HL-60/S4 treated with phorbol 12-myristate 13-acetate at 8.2 ng/mL for 4 days and 3 days (cell line): Measurements from ENCODE around the gene RAPGEF3.

Source experiments
- in situ Hi-C: fragments of 300-500 bp; cut with MboI; formaldehyde crosslinking; loops from 2 replicates; pipeline ENCODE4 v1.15.0; 2022; ENCODE audit warnings: low sequenced_read_pairs

RAPGEF3 gene

DNA sequence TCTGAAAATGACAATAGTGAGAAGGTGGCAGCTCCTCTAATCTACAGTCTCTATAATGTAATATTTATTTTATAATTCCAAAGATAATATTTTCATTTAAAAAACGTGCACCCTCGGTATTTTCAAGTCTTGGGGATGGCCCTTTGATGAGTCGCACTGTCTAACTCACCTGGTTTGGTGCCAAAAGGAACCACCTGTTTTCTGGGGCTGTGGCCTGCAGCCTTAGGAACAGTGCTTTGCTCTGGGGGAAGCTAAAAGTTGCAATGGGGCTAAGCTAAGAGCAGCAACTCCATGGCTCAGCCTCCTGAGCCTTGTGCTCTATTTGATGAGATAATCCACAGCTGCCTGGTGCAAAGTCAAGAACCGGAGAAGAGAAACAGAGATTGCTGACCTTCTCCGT lies 27.0 kb downstream of the RAPGEF3 start:
- in situ Hi-C loops, result loop anchor here (25.0 kb wide), 1 partner anchor 431 kb away; the partner anchor contains the start of gene ASB8

DNA sequence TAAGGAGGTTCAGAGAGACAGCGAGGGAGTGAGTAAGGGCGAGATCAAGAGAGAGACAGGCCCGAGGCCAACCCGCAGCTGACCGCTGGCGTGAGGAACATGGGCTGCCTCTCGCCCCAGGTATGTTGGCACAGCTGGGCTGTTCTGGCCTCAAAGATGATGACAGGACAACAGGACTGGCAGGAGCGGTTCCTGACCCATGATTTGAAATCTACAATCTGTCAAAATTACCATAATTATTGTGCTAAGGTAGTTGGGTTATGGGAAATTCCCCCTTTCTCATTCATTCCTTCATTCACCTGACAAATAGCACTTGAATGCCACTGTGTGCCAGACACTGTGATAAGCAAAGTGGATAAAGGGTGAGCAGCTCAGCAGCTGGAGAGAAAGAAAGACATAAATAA lies 28.3 kb downstream of the RAPGEF3 start:
- in situ Hi-C loops, result loop anchor here (25.0 kb wide), 1 partner anchor 432 kb away; the partner anchor contains the start of gene ASB8

DNA sequence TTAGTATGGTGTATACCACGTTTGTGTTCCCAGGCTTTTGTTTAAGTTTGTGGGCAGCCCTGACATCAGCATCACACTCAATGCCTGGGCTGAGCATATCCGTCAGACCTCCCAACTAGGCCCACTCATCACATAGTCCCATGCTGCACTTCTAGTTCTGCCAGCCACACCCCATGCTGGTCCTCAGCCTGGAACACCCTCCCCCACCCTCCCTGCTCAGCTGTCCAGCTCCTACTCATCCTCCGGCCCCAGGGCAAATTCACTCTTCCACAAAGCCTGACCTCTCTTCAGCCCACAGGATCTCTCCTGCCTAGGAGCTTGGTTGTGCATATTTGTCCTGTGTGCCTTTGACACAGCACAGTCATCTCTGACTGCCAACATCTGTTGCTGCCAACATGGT lies 29.4 kb downstream of the RAPGEF3 start:
- in situ Hi-C loops, result loop anchor here (10.0 to 25.0 kb wide), 2 partner anchors 46 to 433 kb away; partner anchors contain the start of genes ASB8 and SLC48A1

DNA sequence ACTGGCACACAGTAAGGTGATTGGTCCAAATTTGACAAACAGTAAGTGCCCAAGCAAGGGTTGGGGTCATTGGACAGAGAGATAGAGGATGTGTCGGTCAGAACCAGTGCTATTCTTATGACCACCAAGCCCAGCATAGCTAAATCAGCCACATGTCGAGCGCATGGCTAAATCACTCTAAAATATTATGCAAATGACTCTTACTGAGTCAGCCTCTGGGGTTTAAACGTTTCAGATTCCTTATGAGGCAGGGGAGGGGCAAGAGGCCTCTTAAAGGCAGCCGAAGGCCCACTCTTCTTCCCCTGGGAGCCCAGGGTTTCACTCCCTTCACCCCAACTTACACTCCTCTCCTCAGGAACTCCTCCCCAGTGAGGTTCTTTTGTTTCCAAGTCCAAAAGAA lies 32.8 kb downstream of the RAPGEF3 start:
- in situ Hi-C loops, result loop anchor here (10.0 to 25.0 kb wide), 2 partner anchors 49 to 436 kb away; partner anchors contain the start of genes ASB8 and SLC48A1

DNA sequence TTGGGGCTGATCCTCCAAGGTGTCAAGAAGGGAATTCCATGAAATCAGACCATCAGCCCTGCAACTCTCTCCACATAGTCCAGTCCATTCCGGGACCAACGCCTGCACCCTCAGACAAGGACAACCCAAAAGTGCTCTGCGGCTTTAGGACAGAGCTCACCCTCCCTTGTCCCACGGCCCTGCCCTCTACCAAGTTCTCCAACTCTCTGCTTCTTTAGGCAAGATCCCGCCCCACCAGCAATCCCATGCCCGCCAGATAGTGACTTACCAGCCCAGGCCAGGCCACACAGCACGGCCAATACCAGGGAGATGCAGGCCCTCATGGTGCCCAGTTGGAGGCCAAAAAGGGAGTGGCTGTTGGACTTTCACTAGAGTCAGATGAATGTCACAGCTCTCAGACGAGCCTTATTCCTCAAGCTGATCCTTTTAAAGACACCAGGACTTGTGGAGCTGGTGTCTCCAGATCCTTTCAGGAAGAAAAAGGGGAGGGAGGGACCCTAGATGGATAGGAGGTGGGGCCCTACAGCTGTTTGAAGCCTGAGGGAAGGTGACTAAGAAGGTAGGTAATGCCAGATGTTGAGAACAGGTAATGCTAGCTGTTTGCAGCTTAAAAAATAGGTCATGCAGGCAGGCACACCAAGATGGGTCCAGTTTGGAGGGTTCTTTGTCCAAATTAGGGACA lies 33.4 kb downstream of the RAPGEF3 start, which contains the start of gene ENDOU:
ENDOU (minus strand) TSS at position 400 of the 682 bp plus-strand sequence; CDS start at position 323, 77 bp downstream.
- in situ Hi-C loops, result loop anchor here (10.0 to 25.0 kb wide), 2 partner anchors 50 to 437 kb away; partner anchors contain the start of genes ASB8 and SLC48A1

DNA sequence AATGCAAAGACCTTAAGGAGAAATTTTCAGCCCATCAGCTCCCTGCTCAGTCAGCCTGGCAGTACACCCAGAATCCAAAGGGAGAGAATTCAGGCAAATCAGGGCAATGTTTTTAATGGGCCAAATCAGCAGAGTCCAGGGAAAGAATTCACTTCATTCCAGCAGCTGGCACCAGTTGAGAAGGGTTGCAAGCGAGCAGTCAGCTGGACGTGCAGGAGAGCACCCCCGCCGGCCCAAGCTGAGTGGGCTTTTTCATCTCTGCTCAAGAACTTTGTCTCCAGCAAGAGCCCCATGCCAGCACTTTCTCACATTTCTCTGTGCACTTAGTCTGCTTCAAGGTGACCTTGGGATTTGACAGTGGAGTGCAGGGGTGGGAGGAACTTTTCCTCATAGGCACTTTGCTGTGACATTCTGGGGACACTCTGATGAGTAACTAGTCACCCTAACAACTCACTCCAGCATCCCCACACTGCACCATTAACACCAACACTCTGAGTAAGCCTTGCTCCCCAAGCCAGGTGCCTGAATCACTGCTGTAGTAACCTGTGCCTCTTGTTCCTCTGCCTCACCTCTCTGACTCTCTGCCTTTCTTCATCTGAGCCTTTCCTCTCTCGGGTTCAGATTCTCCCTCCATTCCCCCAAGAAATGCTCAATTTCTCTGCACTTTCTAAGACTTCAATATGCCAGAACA lies 35.6 kb downstream of the RAPGEF3 start:
- in situ Hi-C loops, result loop anchor here (10.0 kb wide), 1 partner anchor 52 kb away; the partner anchor contains the start of gene SLC48A1

DNA sequence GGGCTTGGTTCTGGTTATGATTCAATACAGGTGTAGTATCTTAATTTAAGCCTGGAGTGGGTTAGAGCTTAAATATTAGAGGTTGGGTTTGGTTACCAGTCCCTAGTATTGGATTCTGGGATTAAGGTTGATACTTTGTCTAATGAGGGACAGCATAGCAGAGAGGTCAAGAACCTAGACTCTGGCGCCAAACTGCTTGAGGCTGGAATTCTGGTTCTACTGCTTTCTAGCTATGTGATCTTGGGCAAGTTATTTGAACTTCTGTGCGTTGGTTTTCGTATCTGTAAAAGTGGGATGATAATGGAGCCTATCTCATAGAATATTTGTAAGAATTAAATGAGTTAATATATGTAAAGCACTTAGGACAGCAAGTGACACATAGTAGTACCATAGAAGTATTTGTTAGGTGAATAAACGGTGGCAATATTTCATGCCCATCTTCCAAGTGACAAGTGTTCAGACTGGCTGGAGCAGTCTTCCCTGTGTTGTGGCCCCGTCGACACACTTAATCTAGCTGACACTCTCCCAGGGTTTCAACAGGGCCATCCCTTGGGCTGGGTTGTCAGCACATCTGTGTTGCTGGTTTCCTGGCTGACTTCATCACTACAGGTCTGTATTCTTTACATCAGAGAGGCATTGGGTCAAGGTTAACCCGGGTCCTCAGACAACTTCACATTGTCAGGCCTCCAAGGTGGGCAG lies 36.4 kb downstream of the RAPGEF3 start:
- in situ Hi-C loops, result loop anchor here (10.0 kb wide), 1 partner anchor 53 kb away; the partner anchor contains the start of gene SLC48A1

DNA sequence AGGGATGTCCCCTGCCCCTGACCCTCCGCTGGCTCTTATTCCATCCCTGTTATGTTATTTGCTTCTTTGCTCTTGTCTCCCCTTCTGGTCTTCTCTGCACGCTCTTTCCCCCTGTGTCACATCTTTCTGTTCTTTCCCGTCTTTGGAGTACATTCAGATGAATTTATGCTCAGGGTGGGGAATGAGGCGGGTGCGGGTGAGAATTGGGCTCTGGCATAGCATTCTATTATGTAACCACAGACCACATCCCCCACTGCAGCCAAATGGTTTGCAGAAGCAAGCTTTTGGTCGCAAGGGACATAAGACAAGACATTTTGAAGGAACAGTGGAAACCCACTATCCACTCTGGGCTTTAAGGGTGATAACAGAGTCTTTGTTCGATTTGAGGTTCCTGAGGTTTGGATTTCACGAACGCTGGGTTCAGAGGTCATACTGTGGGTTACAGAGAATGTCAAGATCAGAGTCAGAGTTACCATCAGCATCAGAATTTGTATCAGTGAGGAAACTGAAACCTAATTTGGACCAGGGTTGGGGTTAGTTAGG lies 37.2 kb downstream of the RAPGEF3 start:
- in situ Hi-C loops, result loop anchor here (10.0 kb wide), 1 partner anchor 53 kb away; the partner anchor contains the start of gene SLC48A1

- in situ Hi-C loops, result no loop called here
Observed at GRCh38 chr12:47718531-47718930, 40.1 kb downstream of the RAPGEF3 start.

GRCh38 chr12:47717443-47718193 lies 41.1 kb downstream of the RAPGEF3 start:
- in situ Hi-C loops, result no loop called here

- in situ Hi-C loops, result no loop called here
Observed at GRCh38 chr12:47717046-47717442, 41.6 kb downstream of the RAPGEF3 start.

DNA sequence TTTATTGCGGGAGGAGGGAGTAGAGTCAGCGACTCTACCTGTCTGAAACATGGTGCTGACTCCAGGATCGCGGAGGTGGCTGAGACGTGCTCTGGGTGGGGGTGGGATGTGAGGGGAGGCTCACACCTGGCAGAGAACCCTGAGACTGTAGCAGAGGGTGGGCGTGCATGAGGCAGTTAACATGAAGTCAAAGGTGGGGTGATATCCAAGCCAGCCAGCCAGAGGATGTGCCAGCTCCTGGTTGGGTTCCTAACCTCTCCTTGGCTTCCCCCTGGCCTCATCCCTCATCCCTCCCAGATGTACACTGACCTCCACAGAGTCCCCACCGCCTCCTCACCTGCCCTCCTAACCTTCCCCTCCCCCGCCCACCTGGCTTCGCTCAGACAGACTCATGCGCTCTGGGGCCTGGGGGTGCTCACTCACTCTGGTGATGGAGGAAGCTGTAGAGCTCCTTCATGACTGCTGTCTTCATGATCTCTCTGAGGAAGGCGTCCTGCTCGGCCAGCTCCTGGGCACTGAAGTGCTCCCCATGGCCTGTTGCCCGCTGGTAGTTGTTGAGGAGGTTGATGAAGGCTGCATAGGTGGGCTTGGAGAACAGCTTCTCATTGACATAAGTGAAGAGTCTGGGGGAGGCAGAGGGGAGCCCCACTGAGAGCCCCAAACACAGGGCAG lies 42.7 kb downstream of the RAPGEF3 start:
- in situ Hi-C loops, result no loop called here

- in situ Hi-C loops, result no loop called here
Observed at GRCh38 chr12:47715393-47715876, 43.2 kb downstream of the RAPGEF3 start.

DNA sequence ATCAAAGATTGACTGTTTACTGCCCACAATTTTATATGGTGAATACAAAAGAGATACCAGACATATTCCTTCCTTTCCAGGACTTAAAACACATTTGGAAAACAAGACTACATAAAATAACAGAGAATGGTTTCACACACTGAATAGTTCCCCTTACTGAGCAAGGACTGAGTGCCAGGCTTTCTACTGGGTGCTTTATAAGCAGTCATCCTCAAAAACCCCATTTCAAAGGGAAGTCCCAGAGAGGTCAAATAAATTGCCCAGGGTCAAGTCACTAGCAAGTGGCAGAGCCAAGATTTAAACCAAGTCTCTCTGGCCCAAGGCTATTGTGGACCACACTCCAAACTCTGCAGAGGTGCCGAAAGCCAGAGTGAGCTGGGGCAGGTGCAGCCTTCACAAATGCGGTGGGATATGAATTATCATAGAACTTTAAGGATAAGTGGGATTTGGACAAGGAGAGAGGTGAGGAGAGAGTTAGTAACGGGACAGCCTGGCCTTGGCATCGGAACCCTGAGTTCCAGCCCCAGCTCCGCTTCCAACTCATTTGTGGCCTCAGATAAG lies 43.8 kb downstream of the RAPGEF3 start:
- in situ Hi-C loops, result no loop called here

GRCh38 chr12:47712171-47712570 lies 46.5 kb downstream of the RAPGEF3 start:
- in situ Hi-C loops, result no loop called here

GRCh38 chr12:47711448-47711847 lies 47.2 kb downstream of the RAPGEF3 start:
- in situ Hi-C loops, result no loop called here

GRCh38 chr12:47710278-47710677 lies 48.4 kb downstream of the RAPGEF3 start:
- in situ Hi-C loops, result no loop called here

DNA sequence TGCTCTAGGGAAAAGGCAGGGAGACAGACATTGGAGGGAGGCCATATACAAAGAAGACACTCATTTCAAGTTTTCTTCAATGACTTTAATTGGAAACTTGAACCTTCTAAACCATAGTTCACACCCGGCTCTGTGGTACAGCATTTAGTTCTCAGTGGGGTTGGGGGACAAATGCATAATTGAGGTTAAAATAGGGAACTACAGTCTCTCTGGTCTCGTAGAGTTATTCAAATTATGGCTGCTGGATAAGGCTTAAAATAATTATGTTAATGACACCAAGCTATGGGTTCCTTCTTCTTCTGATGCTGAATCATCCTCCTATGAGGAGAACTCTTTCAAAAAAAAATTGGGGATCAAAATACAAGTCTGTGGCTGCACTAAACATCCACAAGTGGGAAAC lies 49.0 kb downstream of the RAPGEF3 start:
- in situ Hi-C loops, result no loop called here

DNA sequence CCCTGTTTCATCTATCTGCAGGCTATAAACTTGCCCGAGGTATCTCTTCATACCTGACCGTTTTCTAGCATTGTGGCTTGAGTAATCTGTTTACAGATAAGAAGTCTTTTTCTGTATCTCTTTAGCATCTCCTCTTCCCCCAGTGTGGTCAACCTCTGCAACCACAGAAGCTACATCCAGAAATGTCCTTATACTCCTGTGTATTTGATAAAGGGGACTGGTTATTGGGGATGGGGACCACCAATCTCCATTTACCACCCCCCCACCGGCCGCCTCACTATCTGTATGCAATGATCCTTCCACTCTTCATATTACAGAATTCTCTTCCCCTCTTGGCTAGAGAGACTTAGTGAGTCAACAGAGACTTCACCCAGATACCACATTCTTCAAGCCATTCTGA lies 49.4 kb downstream of the RAPGEF3 start:
- in situ Hi-C loops, result no loop called here
